ENCODE data around the gene OGFR.

- TF ChIP-seq CTCF (IDR thresholded peaks at IDR 0.05; ENCODE audit: extremely low read depth in 1 of 2, insufficient read depth in 1 of 2, low read depth in 1 of 2, low read length in 2 of 2) = no peak
- no peak for TF ChIP-seq MYC (IDR thresholded peaks at IDR 0.05; ENCODE audit: low read depth, low read length)
Observed at GRCh38 chr20:62799036-62799435, 5.6 kb upstream of the OGFR start.
